Naive B cell (primary cell): Measurements from ENCODE around the gene CLK4. TPM values are rescaled to one million over a fixed set of nuclear protein-coding genes. Genes with fewer than 3 reads are reported as not detected.

Experiments
- ATAC-seq, 2 donors: fragments of 150-1000 bp; cut with Tn5 transposase; 2 replicates each; pipeline ENCODE4 v1.10.0; 2021; ENCODE audit warnings: low read depth in 2 of 2, mild to moderate bottlenecking in 2 of 2, moderate library complexity in 2 of 2
- DNase-seq: peaks from one replicate; pipeline ENCODE4 v3.0.0; 2022
- H3K27ac Mint-ChIP-seq, 6 donors: one replicate each; pipeline ENCODE4 v1.8.0; 2020 to 2022; ENCODE audit warnings: mild to moderate bottlenecking in 6 of 6, mixed read lengths in 6 of 6, moderate library complexity in 5 of 6, inconsistent platforms in 2 of 6
- H3K27me3 Mint-ChIP-seq, 3 donors: one replicate each; pipeline ENCODE4 v1.8.0; 2021 to 2022; ENCODE audit warnings: mixed read lengths in 3 of 3, mild to moderate bottlenecking in 1 of 3
- H3K36me3 Mint-ChIP-seq, 2 donors: one replicate each; pipeline ENCODE4 v1.8.0; 2020 to 2022; ENCODE audit warnings: mixed read lengths in 2 of 2, inconsistent platforms in 1 of 2, mild to moderate bottlenecking in 1 of 2
- H3K4me1 Mint-ChIP-seq, 3 donors: one replicate each; pipeline ENCODE4 v1.8.0; 2020 to 2022; ENCODE audit warnings: mixed read lengths in 3 of 3, inconsistent platforms in 1 of 3, mild to moderate bottlenecking in 1 of 3, moderate library complexity in 1 of 3
- H3K4me3 Mint-ChIP-seq, 8 donors: one replicate each; pipeline ENCODE4 v1.8.0; 2020 to 2022; ENCODE audit warnings: mild to moderate bottlenecking in 8 of 8, mixed read lengths in 8 of 8, moderate library complexity in 8 of 8, inconsistent platforms in 2 of 8
- H3K9me3 Mint-ChIP-seq, 7 donors: one replicate each; pipeline ENCODE4 v1.8.0; 2020 to 2022; ENCODE audit warnings: mixed read lengths in 7 of 7, mild to moderate bottlenecking in 5 of 7, inconsistent platforms in 2 of 7, moderate library complexity in 1 of 7
- polyA plus RNA-seq, 6 donors: library from polyadenylated mRNA; unstranded; fragments of 300-500 nt; fragmentation: Illumina TruSeq; gene quantifications; one replicate each; pipeline ENCODE4 v1.2.3, GENCODE V29; 2021; ENCODE audit warnings: low read depth in 6 of 6

Gene CLK4
- polyA plus RNA-seq, 6 donors from 2014 or later = 28.5 to 56.0 (median 35.5) TPM

DNA sequence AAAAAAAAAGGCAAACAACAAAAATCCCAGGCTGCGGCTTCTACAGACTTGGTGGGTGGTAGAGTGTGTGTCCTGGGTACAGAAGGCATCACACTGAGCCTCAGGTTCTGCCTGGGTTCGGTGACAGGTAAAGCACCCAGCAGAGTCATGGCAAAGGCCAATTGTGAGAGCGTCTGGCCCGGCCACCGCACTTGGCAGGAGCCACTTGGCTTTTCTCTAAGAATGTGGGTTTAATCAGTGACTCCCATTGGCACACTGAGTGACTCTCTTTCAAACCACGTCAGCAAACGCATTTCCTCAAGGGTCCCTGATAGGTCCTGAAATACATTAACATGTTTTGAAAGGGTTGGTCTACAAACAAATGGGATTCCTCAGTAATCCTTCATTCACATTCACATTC is 53.6 kb downstream of the CLK4 start:
- H3K4me1 Mint-ChIP-seq = no peaks in the 10 kb centered on the region
- ATAC-seq = no peak
- H3K27me3 Mint-ChIP-seq = peaks cover 42 to 75% (median 47%) of the 10 kb centered on the region in 3 donors
- H3K27ac Mint-ChIP-seq = no peak overlapping the region
- peaks cover 6 to 22% of the 10 kb centered on the region in 2 donors for H3K36me3 Mint-ChIP-seq
- H3K4me3 Mint-ChIP-seq = no peak overlapping the region
- peaks cover 5 to 17% (median 9%) of the 10 kb centered on the region in 7 donors for H3K9me3 Mint-ChIP-seq
- DNase-seq = no peak

DNA sequence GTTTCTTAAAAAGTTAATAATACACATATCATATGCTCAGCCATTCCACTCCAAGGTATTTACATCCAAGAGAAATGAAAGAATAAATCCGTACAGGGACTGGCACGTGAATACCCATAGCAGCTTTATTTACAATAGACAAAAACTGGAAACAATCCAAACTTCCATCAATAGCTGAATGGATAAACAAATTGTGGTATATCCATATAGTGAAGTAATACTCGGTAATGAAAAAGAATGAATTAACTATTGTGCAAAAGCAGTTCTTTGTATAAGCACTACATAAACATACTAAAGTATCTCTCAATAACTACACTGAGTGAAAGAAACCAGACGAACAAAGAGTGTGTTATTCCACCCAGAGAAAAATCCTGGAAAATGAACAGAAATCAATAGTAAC is 54.2 kb downstream of the CLK4 start:
- Mint-ChIP-seq H3K4me3 (no peak overlapping the region), H3K27ac (no peak overlapping the region), H3K9me3 (peaks cover 5 to 17% (median 9%) of the 10 kb centered on the region in 7 donors)

DNA sequence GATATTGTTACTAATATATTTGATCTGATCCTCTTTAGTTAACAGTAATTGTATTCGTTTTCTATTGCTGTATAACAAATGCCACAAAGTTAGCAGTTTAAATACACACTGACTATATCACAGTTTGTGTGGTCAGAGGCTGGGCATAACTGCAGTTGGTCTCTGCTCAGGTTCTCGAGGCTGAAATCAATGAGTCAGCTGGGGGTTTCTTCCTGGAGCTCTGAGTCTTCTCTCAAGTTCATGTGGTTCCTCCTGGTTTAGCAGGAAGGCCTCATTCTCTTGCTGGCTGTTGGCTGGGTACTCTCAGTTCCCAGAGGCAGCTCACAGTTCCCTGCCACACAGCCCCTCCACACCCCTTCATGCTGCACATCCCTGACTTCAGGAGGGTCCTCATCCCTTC is 57.4 kb downstream of the CLK4 start:
- H3K27me3 Mint-ChIP-seq = peaks cover 41 to 77% (median 64%) of the 10 kb centered on the region in 3 donors
- peaks cover 6 to 14% of the 10 kb centered on the region in 2 donors for H3K36me3 Mint-ChIP-seq
- H3K4me1 Mint-ChIP-seq = no peaks in the 10 kb centered on the region
- no peak for ATAC-seq
- no peak overlapping the region for H3K4me3 Mint-ChIP-seq
- peaks cover 5 to 17% (median 9%) of the 10 kb centered on the region in 7 donors for H3K9me3 Mint-ChIP-seq
- H3K27ac Mint-ChIP-seq = no peak overlapping the region
- no peak for DNase-seq

More for the DNA sequence above, 54.2 kb downstream of the CLK4 start:
- no peak for ATAC-seq
- H3K27me3 Mint-ChIP-seq = peaks cover 43 to 76% (median 50%) of the 10 kb centered on the region in 3 donors
- peaks cover 6 to 22% of the 10 kb centered on the region in 2 donors for H3K36me3 Mint-ChIP-seq
- H3K4me1 Mint-ChIP-seq = no peaks in the 10 kb centered on the region
- no peak for DNase-seq

DNA sequence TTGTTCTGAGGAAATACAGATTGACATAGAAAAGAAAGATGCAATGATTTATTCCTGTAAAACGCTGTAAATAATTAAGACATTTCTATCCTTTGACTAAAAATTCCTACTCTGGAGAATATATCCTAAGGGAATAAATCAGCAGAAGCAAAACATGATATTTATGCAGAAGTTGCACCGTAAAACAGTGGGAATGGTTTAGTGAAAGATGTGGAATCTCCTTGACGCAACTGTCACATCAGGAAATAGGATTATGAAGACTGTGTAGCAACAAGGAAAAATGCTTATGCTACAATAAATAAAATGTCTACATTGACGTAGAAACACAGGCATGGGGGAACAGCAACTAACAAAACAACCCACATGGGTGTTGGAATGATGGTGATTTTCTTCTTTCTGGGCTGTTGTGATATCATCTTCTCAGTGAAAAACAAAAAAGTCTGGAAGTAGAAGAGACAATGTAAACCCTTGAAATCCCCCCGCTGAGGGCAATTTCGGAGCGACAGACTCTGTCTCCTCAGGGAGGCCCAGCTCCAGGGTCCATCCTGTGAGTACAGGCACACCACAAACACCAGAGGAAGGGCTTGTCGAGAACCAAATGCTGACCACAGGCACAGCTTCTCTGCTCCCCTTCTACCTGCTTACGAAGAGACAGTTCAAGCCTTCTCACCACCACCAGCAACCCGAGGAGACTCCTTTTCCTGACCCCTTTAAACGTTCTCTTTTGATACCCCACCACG is 61.9 kb downstream of the CLK4 start:
- Mint-ChIP-seq H3K9me3 (peaks cover 0 to 6% (median 0%) of the 10 kb centered on the region in 7 donors), H3K27me3 (peaks cover 45 to 67% (median 54%) of the 10 kb centered on the region in 3 donors), H3K4me1 (peaks cover 0 to 3% (median 3%) of the 10 kb centered on the region in 3 donors), H3K36me3 (no peaks in the 10 kb centered on the region), H3K4me3 (no peak overlapping the region), H3K27ac (no peak overlapping the region)
- ATAC-seq (no peak), DNase-seq (no peak)

DNA sequence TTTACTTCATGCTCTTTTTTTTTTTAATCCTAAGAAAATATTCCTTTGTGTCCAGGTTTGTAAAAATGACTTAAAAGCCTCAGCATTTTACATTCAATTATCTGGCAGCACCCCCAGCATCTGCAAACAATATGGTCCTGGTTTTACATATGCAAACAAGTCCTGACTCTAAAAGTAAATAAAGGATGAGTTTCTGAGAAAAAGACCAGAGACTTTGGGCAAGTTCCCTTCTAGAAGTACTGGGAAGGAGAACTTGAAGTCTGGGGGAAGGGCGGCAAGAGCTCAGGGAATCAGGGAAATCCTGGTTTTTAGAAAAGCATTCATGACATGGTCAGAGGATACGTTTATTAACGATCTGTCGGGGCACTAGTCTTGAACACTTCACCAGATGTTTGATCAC is 62.5 kb downstream of the CLK4 start:
- DNase-seq = no peak
- H3K4me1 Mint-ChIP-seq = peaks cover 0 to 6% (median 3%) of the 10 kb centered on the region in 3 donors
- ATAC-seq = no peak
- peaks cover 0 to 6% (median 0%) of the 10 kb centered on the region in 7 donors for H3K9me3 Mint-ChIP-seq
- H3K27me3 Mint-ChIP-seq = peaks cover 45 to 67% (median 60%) of the 10 kb centered on the region in 3 donors
- no peak overlapping the region for H3K27ac Mint-ChIP-seq
- no peak overlapping the region for H3K4me3 Mint-ChIP-seq
- H3K36me3 Mint-ChIP-seq = no peaks in the 10 kb centered on the region

DNA sequence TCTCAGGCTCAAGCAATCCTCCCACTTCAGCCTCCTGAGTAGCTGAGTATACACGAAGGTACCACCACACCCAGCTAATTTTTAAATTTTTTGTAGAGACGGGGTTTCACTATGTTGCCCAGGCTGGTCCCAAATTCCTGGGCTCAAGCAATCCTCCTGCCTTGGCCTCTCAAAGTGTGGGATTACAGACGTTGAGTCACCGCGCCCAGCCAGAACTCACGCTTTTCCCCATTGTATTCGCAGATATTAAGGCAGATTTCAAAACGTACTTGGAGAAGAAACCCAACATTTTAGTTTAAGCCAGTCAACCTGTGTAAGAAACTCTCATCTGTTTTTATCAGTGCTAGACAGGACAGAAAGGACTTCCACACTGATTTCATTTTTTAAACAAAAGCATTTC is 63.2 kb downstream of the CLK4 start:
- no peak overlapping the region for H3K4me3 Mint-ChIP-seq
- ATAC-seq (no peak), DNase-seq (no peak)
- peaks cover 39 to 67% (median 60%) of the 10 kb centered on the region in 3 donors for H3K27me3 Mint-ChIP-seq
- H3K4me1 Mint-ChIP-seq = peaks cover 0 to 6% (median 3%) of the 10 kb centered on the region in 3 donors
- H3K27ac Mint-ChIP-seq = no peak overlapping the region
- no peaks in the 10 kb centered on the region for H3K36me3 Mint-ChIP-seq
- H3K9me3 Mint-ChIP-seq = peaks cover 0 to 6% (median 0%) of the 10 kb centered on the region in 7 donors

DNA sequence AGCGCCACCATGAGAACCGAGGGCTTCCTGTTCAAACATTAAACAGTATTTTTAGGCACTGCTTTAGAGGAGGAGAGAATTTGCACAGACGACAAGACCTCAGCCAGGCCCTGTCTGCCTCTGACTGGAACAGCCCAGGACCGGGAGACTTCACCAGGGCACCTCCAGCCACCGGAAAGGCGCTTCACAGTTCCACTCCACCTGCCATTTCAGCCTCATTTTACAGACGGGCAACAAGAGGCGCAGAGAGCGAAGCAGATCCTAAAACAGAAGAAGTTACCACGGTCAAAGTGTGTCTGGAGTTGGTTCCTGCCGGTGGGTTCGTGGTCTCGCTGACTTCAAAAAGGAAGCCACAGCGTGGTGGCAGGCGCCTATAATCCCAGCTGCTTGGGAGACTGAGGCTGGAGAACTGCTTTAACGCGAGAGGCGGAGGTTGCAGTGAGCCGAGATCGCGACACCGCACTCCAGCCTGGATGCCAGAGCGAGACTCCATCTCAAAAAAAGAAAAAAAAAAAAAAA is 65.0 kb downstream of the CLK4 start:
- H3K36me3 Mint-ChIP-seq = no peaks in the 10 kb centered on the region
- peaks cover 0 to 6% (median 0%) of the 10 kb centered on the region in 7 donors for H3K9me3 Mint-ChIP-seq
- peaks cover 31 to 66% (median 61%) of the 10 kb centered on the region in 3 donors for H3K27me3 Mint-ChIP-seq
- H3K27ac Mint-ChIP-seq = peak overlapping the region in 1 of 6 donors; percentile 76
- H3K4me1 Mint-ChIP-seq = peaks cover 0 to 6% (median 3%) of the 10 kb centered on the region in 3 donors
- DNase-seq (no peak), ATAC-seq (no peak)
- H3K4me3 Mint-ChIP-seq = no peak overlapping the region

DNA sequence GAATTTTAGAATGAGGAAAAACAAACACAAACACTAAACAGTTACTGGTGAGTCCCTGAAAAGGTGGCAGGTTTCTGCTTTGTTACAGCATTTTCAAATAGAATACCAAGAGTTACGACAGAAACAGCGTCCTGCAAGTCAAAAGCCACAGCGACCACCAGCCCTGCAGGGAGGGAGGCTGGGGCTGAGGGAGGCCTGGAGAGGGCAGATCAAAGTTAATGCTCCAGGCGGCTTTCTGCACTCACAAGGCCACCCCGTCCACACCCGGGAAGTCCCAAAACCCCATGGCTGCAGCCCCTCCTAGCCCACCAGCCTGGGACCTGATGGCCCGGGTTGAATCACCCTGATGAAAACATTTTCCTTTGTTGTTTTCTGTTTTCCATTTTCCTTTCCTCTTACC is 65.9 kb downstream of the CLK4 start:
- no peak for ATAC-seq
- DNase-seq = no peak
- H3K27ac Mint-ChIP-seq = no peak overlapping the region
- peaks cover 0 to 6% (median 3%) of the 10 kb centered on the region in 3 donors for H3K4me1 Mint-ChIP-seq
- peaks cover 0 to 6% (median 0%) of the 10 kb centered on the region in 7 donors for H3K9me3 Mint-ChIP-seq
- H3K4me3 Mint-ChIP-seq = no peak overlapping the region
- H3K27me3 Mint-ChIP-seq = peaks cover 29 to 63% (median 55%) of the 10 kb centered on the region in 3 donors
- no peaks in the 10 kb centered on the region for H3K36me3 Mint-ChIP-seq

DNA sequence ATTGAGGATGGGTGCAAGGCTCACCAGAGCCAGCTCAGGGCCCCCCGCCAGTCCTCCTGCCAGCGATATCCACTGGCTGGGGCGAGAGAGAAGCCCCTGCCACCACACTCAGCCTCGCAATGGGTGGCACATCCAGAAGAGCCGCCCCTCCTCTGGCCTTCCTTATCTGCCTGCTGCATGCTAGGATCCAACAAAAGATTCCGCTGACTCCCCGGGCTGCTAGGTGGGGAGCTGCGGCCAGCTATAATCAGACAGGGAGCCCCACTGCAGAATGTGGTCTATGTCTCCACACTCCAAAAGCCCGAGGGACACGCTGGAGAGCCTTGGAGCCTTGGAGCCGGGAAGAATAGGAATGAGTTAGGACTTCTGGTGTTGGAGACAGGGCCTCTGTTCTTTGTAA is 69.4 kb downstream of the CLK4 start:
- DNase-seq (no peak), ATAC-seq (no peak)
- no peaks in the 10 kb centered on the region for H3K36me3 Mint-ChIP-seq
- peaks cover 0 to 5% (median 0%) of the 10 kb centered on the region in 7 donors for H3K9me3 Mint-ChIP-seq
- no peak overlapping the region for H3K4me3 Mint-ChIP-seq
- peaks cover 27 to 60% (median 50%) of the 10 kb centered on the region in 3 donors for H3K27me3 Mint-ChIP-seq
- H3K4me1 Mint-ChIP-seq = peaks cover 0 to 6% (median 3%) of the 10 kb centered on the region in 3 donors
- no peak overlapping the region for H3K27ac Mint-ChIP-seq

DNA sequence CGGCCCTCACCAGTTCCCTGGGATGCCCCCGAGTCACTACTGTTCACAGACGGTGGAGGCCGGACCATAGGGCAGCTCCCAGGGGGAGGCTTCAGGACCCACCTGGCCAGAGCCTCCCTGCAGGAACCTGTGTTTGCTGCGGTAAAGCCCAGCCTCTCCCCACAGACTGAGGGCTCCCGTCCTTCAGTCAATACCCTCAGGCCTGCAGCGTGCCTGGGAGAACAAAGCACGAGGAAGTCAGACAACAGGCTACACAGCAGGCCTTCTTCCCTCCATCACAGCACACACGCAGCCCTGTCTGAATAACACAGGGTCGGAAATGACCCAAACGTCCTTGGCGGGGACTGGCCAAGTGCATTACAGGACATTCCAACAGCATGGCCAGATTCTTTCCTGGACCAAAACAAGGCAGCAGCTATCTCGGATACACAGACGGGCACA is 71.1 kb downstream of the CLK4 start:
- H3K4me1 Mint-ChIP-seq = peaks cover 0 to 6% (median 3%) of the 10 kb centered on the region in 3 donors
- no peaks in the 10 kb centered on the region for H3K9me3 Mint-ChIP-seq
- H3K36me3 Mint-ChIP-seq = no peaks in the 10 kb centered on the region
- peaks cover 20 to 59% (median 58%) of the 10 kb centered on the region in 3 donors for H3K27me3 Mint-ChIP-seq
- no peak for ATAC-seq
- no peak overlapping the region for H3K27ac Mint-ChIP-seq
- no peak for DNase-seq
- no peak overlapping the region for H3K4me3 Mint-ChIP-seq

DNA sequence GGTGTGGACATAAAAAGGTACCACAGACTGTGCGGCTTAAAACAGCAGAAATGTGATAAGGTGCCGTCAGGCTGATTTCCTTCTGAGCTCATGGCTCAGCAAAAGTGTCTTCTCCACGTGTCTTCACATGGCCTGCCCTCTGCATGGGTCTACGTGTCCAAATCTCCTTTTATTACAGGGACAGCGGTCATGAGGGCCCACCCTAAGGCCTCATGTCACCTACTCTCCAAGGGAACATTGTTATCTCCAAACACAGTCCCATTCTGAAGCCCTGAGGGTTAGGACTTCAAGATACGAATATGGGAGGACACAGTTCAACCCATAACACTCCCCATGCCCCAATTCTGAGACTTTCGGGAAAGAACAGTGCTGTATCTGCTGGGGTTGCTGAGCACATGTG is 71.8 kb downstream of the CLK4 start:
- DNase-seq (no peak), ATAC-seq (no peak)
- H3K27ac Mint-ChIP-seq = no peak overlapping the region
- peaks cover 17 to 53% (median 53%) of the 10 kb centered on the region in 3 donors for H3K27me3 Mint-ChIP-seq
- no peaks in the 10 kb centered on the region for H3K36me3 Mint-ChIP-seq
- H3K9me3 Mint-ChIP-seq = no peaks in the 10 kb centered on the region
- no peak overlapping the region for H3K4me3 Mint-ChIP-seq
- peaks cover 0 to 3% (median 0%) of the 10 kb centered on the region in 3 donors for H3K4me1 Mint-ChIP-seq

DNA sequence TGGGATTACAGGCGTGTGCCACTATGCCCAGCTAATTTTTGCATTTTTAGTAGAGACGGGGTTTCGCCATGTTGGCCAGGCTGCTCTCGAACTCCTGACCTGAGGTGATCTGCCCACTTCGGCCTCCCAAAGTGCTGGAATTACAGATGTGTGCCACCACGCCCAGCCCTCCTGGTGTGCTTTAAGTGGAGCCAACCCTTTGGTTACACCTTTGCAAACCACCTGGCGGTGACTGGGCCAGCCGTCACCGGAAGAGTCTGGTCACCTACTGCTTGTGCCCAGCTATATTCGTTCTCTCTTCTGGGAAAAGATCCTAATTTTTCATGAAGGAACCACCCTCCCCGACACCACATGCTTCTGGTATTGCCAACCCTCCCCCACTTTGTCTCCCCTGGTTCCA is 72.5 kb downstream of the CLK4 start:
- H3K4me3 Mint-ChIP-seq = no peak overlapping the region
- DNase-seq (no peak), ATAC-seq (no peak)
- no peaks in the 10 kb centered on the region for H3K9me3 Mint-ChIP-seq
- H3K27me3 Mint-ChIP-seq = peaks cover 16 to 46% (median 46%) of the 10 kb centered on the region in 3 donors
- H3K36me3 Mint-ChIP-seq = no peaks in the 10 kb centered on the region
- H3K27ac Mint-ChIP-seq = peak overlapping the region in 1 of 6 donors; percentile 6
- H3K4me1 Mint-ChIP-seq = no peaks in the 10 kb centered on the region

DNA sequence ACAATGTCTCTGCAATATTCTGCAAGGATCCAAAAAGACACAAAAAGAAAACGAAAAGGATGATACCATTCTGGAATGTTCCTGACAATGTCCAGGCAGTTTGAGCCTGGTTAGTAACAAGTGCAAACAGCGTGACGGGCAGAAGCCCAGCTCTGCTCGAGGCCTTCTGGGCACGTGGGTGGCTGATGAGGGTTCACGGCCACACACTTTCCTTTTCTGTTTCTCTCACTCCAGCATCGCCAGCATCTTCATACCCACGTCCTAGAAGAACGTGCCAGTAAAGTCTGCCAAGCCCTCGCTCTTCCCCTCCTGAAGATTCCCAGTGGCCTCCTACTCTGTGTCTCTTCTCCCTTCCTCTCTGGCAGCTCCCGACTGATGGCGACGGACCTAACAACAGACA is 73.3 kb downstream of the CLK4 start:
- Mint-ChIP-seq H3K4me3 (peak overlapping the region in 1 of 8 donors; percentile 58), H3K9me3 (no peaks in the 10 kb centered on the region), H3K36me3 (no peaks in the 10 kb centered on the region), H3K27me3 (peaks cover 16 to 41% (median 38%) of the 10 kb centered on the region in 3 donors), H3K27ac (no peak overlapping the region), H3K4me1 (peaks cover 0 to 1% (median 0%) of the 10 kb centered on the region in 3 donors)
- DNase-seq (no peak), ATAC-seq (no peak)
